GM19452 (cell line): Measurements from ENCODE around the gene AP2B1.

ENCODE experiments used
- ATAC-seq: cut with Tn5 transposase; IDR thresholded peaks from one replicate; pipeline ENCODE4 v1.9.1; 2021; ENCODE audit not compliant: unreplicated experiment

The AP2B1 gene

DNA sequence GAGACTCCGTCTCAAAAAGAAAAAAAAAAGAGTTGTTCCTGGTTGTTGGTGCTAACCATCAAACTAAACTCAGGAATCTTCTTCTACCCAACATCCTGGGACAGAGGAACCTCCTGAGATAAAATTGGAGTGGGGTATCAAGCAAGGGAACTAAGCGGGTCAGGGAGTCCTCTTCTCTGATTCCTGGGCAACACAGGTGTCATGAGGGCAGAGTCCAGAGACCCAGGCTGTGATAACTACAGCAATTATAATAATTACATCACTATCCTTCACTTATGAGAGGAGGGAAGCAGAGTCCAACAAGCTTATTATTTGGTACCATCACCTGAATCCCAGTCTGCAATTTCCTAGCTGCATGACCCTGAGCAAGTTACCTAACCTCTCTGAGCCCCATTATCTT lies 181.7 kb downstream of the AP2B1 start:
- ATAC-seq = no peak

DNA sequence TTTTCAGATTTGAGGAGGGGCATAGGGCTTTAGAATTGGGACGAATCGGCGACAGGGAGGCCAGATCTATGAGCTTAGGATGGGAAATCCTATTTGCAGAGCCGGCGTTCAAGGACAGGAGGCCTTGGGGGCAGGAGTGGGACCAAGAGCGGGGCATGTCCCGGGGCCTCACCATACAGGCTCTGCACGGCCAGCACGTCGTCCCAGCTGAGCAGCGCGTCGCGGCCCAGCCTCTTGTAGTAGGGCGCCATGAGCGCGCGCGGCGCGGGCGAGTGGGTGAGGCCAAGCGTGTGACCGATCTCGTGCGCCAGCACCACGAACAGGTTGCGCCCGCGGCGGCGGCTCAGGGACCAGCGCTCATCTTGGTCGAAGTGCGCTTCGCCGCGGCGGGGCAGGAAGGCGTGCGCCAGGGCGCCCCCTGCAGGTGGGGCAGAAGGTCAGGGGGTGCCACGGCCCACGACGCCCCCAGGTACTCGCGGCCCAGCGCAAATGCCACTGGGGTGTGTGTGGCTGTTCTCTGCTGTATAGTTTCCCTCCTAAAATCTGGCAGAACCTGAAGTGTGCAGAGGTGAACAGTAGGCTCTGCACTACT lies 182.9 kb downstream of the AP2B1 start:
- ATAC-seq = no peak

- ATAC-seq = no peak
Measured at GRCh38 chr17:35773129-35773528, 186.0 kb downstream of the AP2B1 start.

DNA sequence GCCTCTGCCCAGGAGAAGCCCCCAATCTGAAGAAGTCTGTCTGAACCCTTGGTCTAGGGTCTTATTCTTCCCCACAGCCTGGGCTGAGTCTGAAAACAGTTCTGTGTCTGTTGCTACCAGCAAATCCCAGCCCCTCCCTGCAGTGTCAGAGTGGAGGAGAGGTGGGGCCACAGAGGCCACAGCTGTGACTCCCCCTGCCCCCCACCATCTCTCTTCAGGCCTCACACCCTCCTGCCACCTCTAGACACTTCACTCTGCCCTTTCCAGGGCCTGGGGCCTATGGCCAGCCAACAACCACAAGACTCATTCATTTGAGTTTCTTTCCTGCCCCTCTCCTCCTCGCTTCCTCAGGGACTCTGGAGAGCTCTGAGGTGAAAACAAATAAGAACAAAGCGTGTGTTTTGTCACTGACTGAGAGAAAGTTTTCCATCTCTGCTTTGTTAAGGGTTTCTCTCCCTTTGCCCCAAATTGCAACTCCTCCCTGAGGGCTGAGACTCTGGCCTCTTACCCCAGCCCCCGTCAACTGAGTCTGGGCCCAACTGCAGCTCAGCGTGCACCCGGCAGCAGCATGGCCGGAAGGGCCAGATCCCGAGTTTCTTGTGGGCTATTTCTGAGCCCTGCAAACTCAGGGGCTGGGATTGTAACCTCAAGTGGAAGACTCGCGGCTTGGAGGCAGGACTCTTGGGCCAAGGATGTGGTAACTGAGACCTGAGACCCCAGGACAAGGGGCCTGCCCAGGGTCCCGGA lies 186.7 kb downstream of the AP2B1 start:
- no peak for ATAC-seq

- ATAC-seq = no peak
Measured at GRCh38 chr17:35774499-35774898, 187.4 kb downstream of the AP2B1 start.

DNA sequence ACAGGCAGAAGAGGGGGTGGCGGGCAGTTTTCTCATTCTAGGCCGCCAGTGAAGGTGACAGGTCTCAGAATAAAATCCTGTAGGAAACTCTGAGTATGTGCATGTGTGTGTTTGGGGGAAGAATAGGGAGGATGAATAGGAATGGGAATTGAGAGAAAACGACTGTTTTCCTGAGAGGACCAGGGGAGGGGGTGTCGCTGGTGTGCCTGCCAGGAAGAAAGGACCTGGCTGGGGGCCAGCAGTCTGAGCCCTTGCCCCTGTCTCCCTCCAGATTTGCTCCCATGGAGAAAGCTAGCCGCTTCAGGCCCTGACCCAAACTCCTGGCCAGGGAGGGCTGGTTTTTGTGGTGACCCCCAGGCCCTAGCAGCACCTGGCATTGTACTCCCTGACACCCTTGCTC lies 187.9 kb downstream of the AP2B1 start:
- ATAC-seq = no peak

DNA sequence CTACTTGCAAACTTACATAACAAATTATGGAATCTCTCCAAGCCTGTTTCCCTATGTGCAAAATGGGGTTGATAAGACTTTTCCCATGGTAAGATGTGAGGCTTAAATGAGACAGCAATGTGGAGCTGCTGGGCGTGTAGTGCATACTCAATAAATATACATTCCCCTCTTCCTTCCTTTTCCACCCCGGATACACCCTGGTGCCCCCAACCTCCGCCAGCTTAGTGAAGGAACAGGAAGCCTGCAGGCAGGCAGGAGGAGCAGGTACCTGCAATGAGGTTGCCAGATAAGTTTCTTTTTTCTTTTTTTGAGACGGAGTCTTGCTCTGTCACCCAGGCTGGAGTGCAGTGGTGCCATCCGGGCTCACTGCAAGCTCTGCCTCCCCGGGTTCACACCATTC lies 188.5 kb downstream of the AP2B1 start:
- ATAC-seq = no peak
